GM12872 (cell line): ENCODE results near the gene PTGES2.

Source experiments
- TF ChIP-seq, protein P1 (sequence below): IDR thresholded peaks from 3 replicates; pipeline ENCODE4 v1.5.1; 2011; ENCODE audit warnings: low read depth, mild to moderate bottlenecking, low read length, moderate library complexity; ENCODE audit not compliant: insufficient read depth

PTGES2 gene

GRCh38 chr9:128109050-128109709 is 18.3 kb downstream of the PTGES2 start:
- TF ChIP-seq, protein P1, sequence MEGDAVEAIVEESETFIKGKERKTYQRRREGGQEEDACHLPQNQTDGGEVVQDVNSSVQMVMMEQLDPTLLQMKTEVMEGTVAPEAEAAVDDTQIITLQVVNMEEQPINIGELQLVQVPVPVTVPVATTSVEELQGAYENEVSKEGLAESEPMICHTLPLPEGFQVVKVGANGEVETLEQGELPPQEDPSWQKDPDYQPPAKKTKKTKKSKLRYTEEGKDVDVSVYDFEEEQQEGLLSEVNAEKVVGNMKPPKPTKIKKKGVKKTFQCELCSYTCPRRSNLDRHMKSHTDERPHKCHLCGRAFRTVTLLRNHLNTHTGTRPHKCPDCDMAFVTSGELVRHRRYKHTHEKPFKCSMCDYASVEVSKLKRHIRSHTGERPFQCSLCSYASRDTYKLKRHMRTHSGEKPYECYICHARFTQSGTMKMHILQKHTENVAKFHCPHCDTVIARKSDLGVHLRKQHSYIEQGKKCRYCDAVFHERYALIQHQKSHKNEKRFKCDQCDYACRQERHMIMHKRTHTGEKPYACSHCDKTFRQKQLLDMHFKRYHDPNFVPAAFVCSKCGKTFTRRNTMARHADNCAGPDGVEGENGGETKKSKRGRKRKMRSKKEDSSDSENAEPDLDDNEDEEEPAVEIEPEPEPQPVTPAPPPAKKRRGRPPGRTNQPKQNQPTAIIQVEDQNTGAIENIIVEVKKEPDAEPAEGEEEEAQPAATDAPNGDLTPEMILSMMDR = no peak

GRCh38 chr9:128108269-128109049 is 19.1 kb downstream of the PTGES2 start:
- TF ChIP-seq, protein P1 = no peak

DNA sequence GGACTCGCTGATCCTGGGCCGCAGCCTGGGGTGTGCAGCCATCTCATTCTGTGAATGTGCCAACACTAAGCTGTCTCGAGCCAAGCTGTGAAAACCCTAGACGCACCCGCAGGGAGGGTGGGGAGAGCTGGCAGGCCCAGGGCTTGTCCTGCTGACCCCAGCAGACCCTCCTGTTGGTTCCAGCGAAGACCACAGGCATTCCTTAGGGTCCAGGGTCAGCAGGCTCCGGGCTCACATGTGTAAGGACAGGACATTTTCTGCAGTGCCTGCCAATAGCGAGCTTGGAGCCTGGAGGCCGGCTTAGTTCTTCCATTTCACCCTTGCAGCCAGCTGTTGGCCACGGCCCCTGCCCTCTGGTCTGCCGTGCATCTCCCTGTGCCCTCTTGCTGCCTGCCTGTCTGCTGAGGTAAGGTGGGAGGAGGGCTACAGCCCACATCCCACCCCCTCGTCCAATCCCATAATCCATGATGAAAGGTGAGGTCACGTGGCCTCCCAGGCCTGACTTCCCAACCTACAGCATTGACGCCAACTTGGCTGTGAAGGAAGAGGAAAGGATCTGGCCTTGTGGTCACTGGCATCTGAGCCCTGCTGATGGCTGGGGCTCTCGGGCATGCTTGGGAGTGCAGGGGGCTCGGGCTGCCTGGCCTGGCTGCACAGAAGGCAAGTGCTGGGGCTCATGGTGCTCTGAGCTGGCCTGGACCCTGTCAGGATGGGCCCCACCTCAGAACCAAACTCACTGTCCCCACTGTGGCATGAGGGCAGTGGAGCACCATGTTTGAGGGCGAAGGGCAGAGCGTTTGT is 19.9 kb downstream of the PTGES2 start:
- TF ChIP-seq, protein P1 = no peak

DNA sequence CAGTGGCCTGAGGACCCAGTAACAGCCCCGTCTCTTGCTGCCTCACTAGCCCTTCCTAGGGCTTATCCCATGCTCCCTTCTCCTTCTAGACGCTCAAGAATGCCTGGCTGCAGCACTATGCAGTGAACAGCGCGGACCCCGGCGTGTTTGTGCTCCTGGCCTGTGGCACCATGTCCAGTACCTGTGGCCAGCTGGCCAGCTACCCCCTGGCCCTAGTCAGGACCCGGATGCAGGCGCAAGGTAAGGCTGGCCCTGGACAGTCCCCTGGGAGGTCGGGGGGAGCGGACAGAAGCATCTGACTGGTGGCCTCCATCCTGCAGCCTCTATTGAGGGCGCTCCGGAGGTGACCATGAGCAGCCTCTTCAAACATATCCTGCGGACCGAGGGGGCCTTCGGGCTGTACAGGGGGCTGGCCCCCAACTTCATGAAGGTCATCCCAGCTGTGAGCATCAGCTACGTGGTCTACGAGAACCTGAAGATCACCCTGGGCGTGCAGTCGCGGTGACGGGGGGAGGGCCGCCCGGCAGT is 20.5 kb downstream of the PTGES2 start:
- TF ChIP-seq, protein P1 = no peak

- TF ChIP-seq, protein P1 = no peak
Observed at GRCh38 chr9:128106181-128106939, 21.2 kb downstream of the PTGES2 start.

GRCh38 chr9:128105538-128106175 is 21.9 kb downstream of the PTGES2 start:
- TF ChIP-seq, protein P1 = no peak
